PFSK-1 (cell line): Measurements from ENCODE around the gene OPN5.

Experiments
- FOXP2 ChIP-seq: optimal IDR thresholded peaks from 2 replicates; pipeline ENCODE3; 2011; ENCODE audit warnings: borderline replicate concordance, control low read depth, inconsistent platforms; ENCODE audit not compliant: insufficient read depth; ENCODE audit errors: extremely low read length, extremely low read depth
- POLR2AphosphoS5 ChIP-seq: IDR thresholded peaks from 2 replicates; pipeline ENCODE4 v1.6.1; 2012; ENCODE audit warnings: low read depth, mild to moderate bottlenecking, control low read depth, low read length, moderate library complexity
- REST ChIP-seq, 2 experiments: IDR thresholded peaks; 2 replicates each; pipeline versions ENCODE4 v1.6.1 to v1.8.0; 2011 to 2012; ENCODE audit warnings: low read depth in 2 of 2, low read length in 2 of 2, control low read depth in 1 of 2, inconsistent platforms in 1 of 2, mild to moderate bottlenecking in 1 of 2, moderate library complexity in 1 of 2; ENCODE audit not compliant: insufficient read depth in 1 of 2
- SIN3A ChIP-seq: IDR thresholded peaks from 2 replicates; pipeline ENCODE4 v1.6.1; 2012; ENCODE audit warnings: mild to moderate bottlenecking, low read length, moderate library complexity, borderline replicate concordance; ENCODE audit not compliant: insufficient read depth
- TAF1 ChIP-seq: IDR thresholded peaks from 2 replicates; pipeline ENCODE4 v1.6.1; 2012; ENCODE audit warnings: low read length, control low read depth, borderline replicate concordance; ENCODE audit not compliant: insufficient read depth

OPN5 gene

GRCh38 chr6:47794577-47795135 lies 12.8 kb downstream of the OPN5 start:
- no peak for TF ChIP-seq POLR2AphosphoS5
- no peak for TF ChIP-seq REST (IDR thresholded peaks at IDR 0.05; ENCODE audit: insufficient read depth in 1 of 2, low read depth in 2 of 2, low read length in 2 of 2)
- TF ChIP-seq FOXP2 = no peak
- TF ChIP-seq TAF1 = no peak
- TF ChIP-seq SIN3A = no peak

DNA sequence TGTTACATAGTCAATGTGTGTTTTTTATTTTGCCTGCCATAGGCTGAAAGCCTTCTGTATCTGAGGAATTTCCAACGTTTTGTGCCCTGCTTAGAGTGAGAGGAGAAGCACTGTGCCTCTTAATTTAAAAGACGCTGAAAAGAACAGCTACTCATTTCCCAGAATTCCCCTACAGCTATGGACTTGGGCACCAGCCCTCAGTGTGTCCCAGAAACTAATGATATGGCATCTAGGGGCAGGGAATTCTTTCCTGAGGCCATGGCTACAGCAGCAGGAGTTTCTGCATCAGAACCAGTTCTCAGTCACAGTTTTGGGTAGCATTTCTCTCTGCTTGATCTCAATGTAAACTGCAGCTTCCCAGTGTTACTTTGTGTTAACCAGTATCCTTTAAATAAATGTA lies 20.2 kb downstream of the OPN5 start:
- TF ChIP-seq REST (IDR thresholded peaks at IDR 0.05; ENCODE audit: insufficient read depth in 1 of 2, low read depth in 2 of 2, low read length in 2 of 2) = no peak
- no peak for TF ChIP-seq FOXP2
- TF ChIP-seq POLR2AphosphoS5 = no peak
- TF ChIP-seq TAF1 = no peak
- no peak for TF ChIP-seq SIN3A

- no peak for TF ChIP-seq SIN3A
- TF ChIP-seq REST (IDR thresholded peaks at IDR 0.05; ENCODE audit: insufficient read depth in 1 of 2, low read depth in 2 of 2, low read length in 2 of 2) = no peak
- no peak for TF ChIP-seq POLR2AphosphoS5
- no peak for TF ChIP-seq FOXP2
- no peak for TF ChIP-seq TAF1
These were observed 23.0 kb downstream of the OPN5 start for GRCh38 chr6:47804821-47805220.

- TF ChIP-seq REST (IDR thresholded peaks at IDR 0.05; ENCODE audit: insufficient read depth in 1 of 2, low read depth in 2 of 2, low read length in 2 of 2) = no peak
- TF ChIP-seq TAF1 = no peak
- no peak for TF ChIP-seq SIN3A
- TF ChIP-seq POLR2AphosphoS5 = no peak
- no peak for TF ChIP-seq FOXP2
These were observed 28.0 kb downstream of the OPN5 start for GRCh38 chr6:47809873-47810272.

- TF ChIP-seq POLR2AphosphoS5 (no peak), FOXP2 (no peak), SIN3A (no peak), REST (IDR thresholded peaks at IDR 0.05; ENCODE audit: insufficient read depth in 1 of 2, low read depth in 2 of 2, low read length in 2 of 2) (no peak), TAF1 (no peak)
These were observed 29.1 kb downstream of the OPN5 start for GRCh38 chr6:47810885-47811284.
